WTC11 (cell line): ENCODE results near the gene SUPT20H. TPM values are rescaled to one million over a fixed set of nuclear protein-coding genes. Genes with fewer than 3 reads are reported as not detected.

Experiments
- ATAC-seq: fragments of 200-7000 bp; cut with Tn5 transposase; 2 replicates; pipeline ENCODE4 v1.10.0; 2021; ENCODE audit warnings: mild to moderate bottlenecking, moderate library complexity
- CTCF ChIA-PET: fragments of 300-600 bp; sonication (Branson Sonifier 250); formaldehyde crosslinking; loops from one replicate; lab custom pipeline; 2021; ENCODE audit warnings: antibody characterized with exemption; lab: Charles Lee
- POLR2A ChIA-PET: fragments of 350-600 bp; sonication (Branson Sonifier 250); formaldehyde crosslinking; loops from one replicate; lab custom pipeline; 2021; ENCODE audit warnings: antibody characterized with exemption; lab: Charles Lee
- DNase-seq: peaks from one replicate; pipeline ENCODE4 v3.0.0; 2021; ENCODE audit warnings: low spot score
- H3K27ac Mint-ChIP-seq: 2 replicates; pipeline ENCODE4 v1.8.0; 2021; ENCODE audit warnings: mixed read lengths
- H3K27me3 Mint-ChIP-seq: 2 replicates; pipeline ENCODE4 v1.8.0; 2021; ENCODE audit warnings: low read depth, mild to moderate bottlenecking, moderate library complexity, mixed read lengths
- H3K36me3 Mint-ChIP-seq: 2 replicates; pipeline ENCODE4 v1.8.0; 2021; ENCODE audit warnings: mixed read lengths
- H3K4me1 Mint-ChIP-seq: 2 replicates; pipeline ENCODE4 v1.8.0; 2022; ENCODE audit warnings: mixed read lengths
- H3K4me3 Mint-ChIP-seq: 2 replicates; pipeline ENCODE4 v1.8.0; 2021; ENCODE audit warnings: mild to moderate bottlenecking, moderate library complexity, mixed read lengths
- H3K9me3 Mint-ChIP-seq: 2 replicates; pipeline ENCODE4 v1.8.0; 2021; ENCODE audit warnings: mixed read lengths
- ATF3 ChIP-seq: sonication (generic); formaldehyde crosslinking; conservative IDR thresholded peaks from 2 replicates; pipeline ENCODE4 v1.8.1; 2022; ENCODE audit warnings: mild to moderate bottlenecking, missing genetic modification reagents
- E2F4 ChIP-seq: sonication (generic); formaldehyde crosslinking; IDR thresholded peaks from 2 replicates; pipeline ENCODE4 v1.8.1; 2022; ENCODE audit warnings: low read depth, mild to moderate bottlenecking, moderate library complexity, missing genetic modification reagents, borderline replicate concordance
- E2F5 ChIP-seq: sonication (generic); formaldehyde crosslinking; IDR thresholded peaks from 2 replicates; pipeline ENCODE4 v1.8.1; 2022; ENCODE audit warnings: mild to moderate bottlenecking, moderate library complexity, missing genetic modification reagents
- ERG ChIP-seq: fragments of 250-450 bp; sonication (Bioruptor Pico); IDR thresholded peaks from 2 replicates; pipeline ENCODE4 v1.8.0; 2021; ENCODE audit warnings: mild to moderate bottlenecking
- ESRRA ChIP-seq: sonication (generic); formaldehyde crosslinking; IDR thresholded peaks from 2 replicates; pipeline ENCODE4 v1.8.1; 2022; ENCODE audit warnings: mild to moderate bottlenecking, missing genetic modification reagents, borderline replicate concordance
- FOXK1 ChIP-seq: sonication (generic); formaldehyde crosslinking; IDR thresholded peaks from 2 replicates; pipeline ENCODE4 v1.8.0; 2022; ENCODE audit warnings: mild to moderate bottlenecking, moderate library complexity, missing genetic modification reagents
- FOXP1 ChIP-seq: sonication (generic); formaldehyde crosslinking; IDR thresholded peaks from 2 replicates; pipeline ENCODE4 v1.8.0; 2022; ENCODE audit warnings: missing genetic modification reagents, mild to moderate bottlenecking, moderate library complexity, borderline replicate concordance
- FOXP4 ChIP-seq: sonication (generic); formaldehyde crosslinking; IDR thresholded peaks from 2 replicates; pipeline ENCODE4 v1.8.0; 2022; ENCODE audit warnings: mild to moderate bottlenecking, missing genetic modification reagents
- JAZF1 ChIP-seq: fragments of 250-450 bp; sonication (Bioruptor Pico); IDR thresholded peaks from 2 replicates; pipeline ENCODE4 v1.9.0; 2021; ENCODE audit warnings: moderate library complexity, mild to moderate bottlenecking, inconsistent platforms
- JUN ChIP-seq: sonication (generic); formaldehyde crosslinking; IDR thresholded peaks from 2 replicates; pipeline ENCODE4 v1.8.0; 2023; ENCODE audit warnings: mild to moderate bottlenecking, missing genetic modification reagents
- NFATC4 ChIP-seq: fragments of 250-450 bp; sonication (Bioruptor Pico); IDR thresholded peaks from 2 replicates; pipeline ENCODE4 v1.9.0; 2021; ENCODE audit warnings: mild to moderate bottlenecking
- NFE2L1 ChIP-seq: sonication (generic); formaldehyde crosslinking; IDR thresholded peaks from 2 replicates; pipeline ENCODE4 v1.8.1; 2023; ENCODE audit warnings: missing genetic modification reagents
- PRDM15 ChIP-seq: sonication (generic); formaldehyde crosslinking; IDR thresholded peaks from 2 replicates; pipeline ENCODE4 v1.8.0; 2022; ENCODE audit warnings: missing genetic modification reagents
- RORB ChIP-seq: fragments of 250-450 bp; sonication (Bioruptor Pico); IDR thresholded peaks from 2 replicates; pipeline ENCODE4 v1.9.0; 2021; ENCODE audit warnings: mild to moderate bottlenecking
- SP1 ChIP-seq: sonication (generic); formaldehyde crosslinking; conservative IDR thresholded peaks from 2 replicates; pipeline ENCODE4 v1.8.1; 2022; ENCODE audit warnings: missing genetic modification reagents
- TCF7 ChIP-seq: sonication (generic); formaldehyde crosslinking; IDR thresholded peaks from 2 replicates; pipeline ENCODE4 v1.8.0; 2022; ENCODE audit warnings: mild to moderate bottlenecking, low read depth, missing genetic modification reagents, moderate library complexity
- TP53 ChIP-seq: sonication (generic); formaldehyde crosslinking; IDR thresholded peaks from 2 replicates; pipeline ENCODE4 v1.8.1; 2023; ENCODE audit warnings: mild to moderate bottlenecking, missing genetic modification reagents
- ZMAT4 ChIP-seq: fragments of 250-450 bp; sonication (Bioruptor Pico); IDR thresholded peaks from 2 replicates; pipeline ENCODE4 v1.9.0; 2021; ENCODE audit warnings: mild to moderate bottlenecking
- ZNF263 ChIP-seq: sonication (generic); formaldehyde crosslinking; IDR thresholded peaks from 2 replicates; pipeline ENCODE4 v1.8.1; 2022; ENCODE audit warnings: low read depth, mild to moderate bottlenecking, moderate library complexity, missing genetic modification reagents
- ZNF396 ChIP-seq: fragments of 250-450 bp; sonication (Bioruptor Pico); IDR thresholded peaks from 2 replicates; pipeline ENCODE4 v1.8.0; 2021; ENCODE audit warnings: mild to moderate bottlenecking, moderate library complexity, borderline replicate concordance
- ZSCAN18 ChIP-seq: fragments of 250-450 bp; sonication (Bioruptor Pico); IDR thresholded peaks from 2 replicates; pipeline ENCODE4 v2.1.2; 2022; ENCODE audit warnings: mild to moderate bottlenecking, moderate library complexity
- total RNA-seq: library from RNA; stranded (reverse); gene quantifications from 3 replicates; pipeline ENCODE4 v1.2.3, GENCODE V29; 2021

The SUPT20H gene
- total RNA-seq, 1 experiment from 2014 or later = 68.0 TPM

- TF ChIP-seq SP1 (CRISPR knock-in tag) (no peak), NFATC4 (CRISPR knock-in tag) (no peak), JAZF1 (CRISPR knock-in tag) (no peak), NFE2L1 (no peak), ZNF396 (CRISPR knock-in tag) (no peak), ATF3 (CRISPR knock-in tag) (no peak), FOXP1 (no peak), ZSCAN18 (CRISPR knock-in tag) (no peak), TCF7 (no peak), FOXK1 (no peak), ZNF263 (CRISPR knock-in tag) (no peak)
- TF ChIP-seq, all 79 proteins: peak for 0
- no peak for ATAC-seq
- no peaks in the 10 kb centered on the region for H3K9me3 Mint-ChIP-seq
- no peaks in the 10 kb centered on the region for H3K36me3 Mint-ChIP-seq
- ChIA-PET CTCF (no interaction called here), POLR2A (no interaction called here)
- no peak overlapping the region for H3K4me3 Mint-ChIP-seq
- no peak overlapping the region for H3K27ac Mint-ChIP-seq
- H3K27me3 Mint-ChIP-seq = no peaks in the 10 kb centered on the region
- H3K4me1 Mint-ChIP-seq = no peaks in the 10 kb centered on the region
- DNase-seq = no peak
Measured at GRCh38 chr13:37091835-37092234, 32.3 kb upstream of the SUPT20H start.

- no peak for TF ChIP-seq ERG (CRISPR knock-in tag)
- no peak for TF ChIP-seq NFATC4 (CRISPR knock-in tag)
- no peak for TF ChIP-seq ZMAT4 (CRISPR knock-in tag)
- no peak for TF ChIP-seq ESRRA (CRISPR knock-in tag)
- TF ChIP-seq RORB (CRISPR knock-in tag) = no peak
- no peak overlapping the region for H3K27ac Mint-ChIP-seq
- no peak for ATAC-seq
- ChIA-PET CTCF (no interaction called here), POLR2A (no interaction called here)
- H3K27me3 Mint-ChIP-seq = no peaks in the 10 kb centered on the region; the same call in 1 of the 2 replicates
- no peaks in the 10 kb centered on the region for H3K4me1 Mint-ChIP-seq
- H3K4me3 Mint-ChIP-seq = no peak overlapping the region
- no peaks in the 10 kb centered on the region for H3K36me3 Mint-ChIP-seq
- H3K9me3 Mint-ChIP-seq = no peaks in the 10 kb centered on the region
- no peak for DNase-seq
Measured at GRCh38 chr13:37090912-37091311, 31.4 kb upstream of the SUPT20H start.

- POLR2A ChIA-PET = no interaction called here
- no peak for ATAC-seq
- TF ChIP-seq JUN (no peak), FOXP4 (CRISPR knock-in tag) (no peak), PRDM15 (CRISPR knock-in tag) (no peak), E2F4 (no peak), E2F5 (CRISPR knock-in tag) (no peak), TP53 (CRISPR knock-in tag) (no peak)
Measured at GRCh38 chr13:37089495-37089894, 30.0 kb upstream of the SUPT20H start.

More at GRCh38 chr13:37089495-37089894, 30.0 kb upstream of the SUPT20H start:
- CTCF ChIA-PET = no interaction called here
- Mint-ChIP-seq H3K27me3 (no peaks in the 10 kb centered on the region; the same call in 1 of the 2 replicates), H3K36me3 (no peaks in the 10 kb centered on the region), H3K4me3 (no peak overlapping the region), H3K9me3 (no peaks in the 10 kb centered on the region), H3K4me1 (no peaks in the 10 kb centered on the region), H3K27ac (no peak overlapping the region)
- DNase-seq = no peak
